A673 (cell line): Measurements from ENCODE around the gene PDCD7. TPM values are rescaled to one million over a fixed set of nuclear protein-coding genes. Genes with fewer than 3 reads are reported as not detected.

Experiments
- BruUV-seq: library from RNA; stranded (reverse); fragments of 400-500 nt; replicated peaks from 2 replicates; lab custom pipeline; 2021; lab: Mats Ljungman, UMichigan
- CTCF ChIA-PET: fragments of 300-600 bp; sonication (Branson Sonifier 250); formaldehyde crosslinking; loops from one replicate; lab custom pipeline; 2022; ENCODE audit warnings: antibody characterized with exemption; lab: Charles Lee
- POLR2A ChIA-PET: fragments of 300-600 bp; sonication (Branson Sonifier 250); formaldehyde crosslinking; loops from one replicate; lab custom pipeline; 2022; ENCODE audit warnings: antibody characterized with exemption; ENCODE audit not compliant: low non-redundant PET; lab: Charles Lee
- DNase-seq: peaks from one replicate; pipeline ENCODE4 v3.0.0-alpha.2; 2015; ENCODE audit warnings: low spot score
- H3K27ac ChIP-seq: fragments of 200-600 bp; sonication (generic); 2 replicates; pipeline ENCODE4 v1.5.1; 2016; ENCODE audit warnings: mixed run types, low read depth, mild to moderate bottlenecking, mixed read lengths, antibody characterized with exemption, low read length; ENCODE audit not compliant: poor library complexity, severe bottlenecking
- H3K27me3 ChIP-seq: fragments of 200-600 bp; sonication (generic); replicated peaks from 2 replicates; pipeline ENCODE4 v1.6.1; 2017; ENCODE audit warnings: mixed run types, low read depth, mild to moderate bottlenecking, mixed read lengths, antibody characterized with exemption, low read length; ENCODE audit not compliant: insufficient read depth, poor library complexity
- H3K36me3 ChIP-seq: fragments of 200-600 bp; sonication (generic); 2 replicates; pipeline ENCODE4 v1.6.1; 2016; ENCODE audit warnings: mixed run types, mild to moderate bottlenecking, mixed read lengths, antibody characterized with exemption, low read length; ENCODE audit not compliant: insufficient read depth, poor library complexity, severe bottlenecking
- H3K4me1 ChIP-seq: fragments of 200-600 bp; sonication (generic); 2 replicates; pipeline ENCODE4 v1.6.1; 2017; ENCODE audit warnings: mixed run types, mild to moderate bottlenecking, mixed read lengths, antibody characterized with exemption, low read length; ENCODE audit not compliant: insufficient read depth, poor library complexity, severe bottlenecking
- H3K4me3 ChIP-seq: fragments of 200-600 bp; sonication (generic); 2 replicates; pipeline ENCODE4 v1.5.1; 2016; ENCODE audit warnings: low read depth, mixed run types, mild to moderate bottlenecking, mixed read lengths, low read length; ENCODE audit not compliant: poor library complexity, severe bottlenecking
- H3K9me3 ChIP-seq: fragments of 200-600 bp; sonication (generic); 2 replicates; pipeline ENCODE4 v1.6.1; 2016; ENCODE audit warnings: mixed run types, low read depth, mild to moderate bottlenecking, mixed read lengths, antibody characterized with exemption, low read length; ENCODE audit not compliant: poor library complexity, severe bottlenecking
- CTCF ChIP-seq: fragments of 300-800, 200-600 bp; sonication (generic); conservative IDR thresholded peaks from 2 replicates; pipeline ENCODE4 v1.5.1; 2017; ENCODE audit warnings: low read depth, mild to moderate bottlenecking, antibody characterized with exemption, low read length, moderate library complexity, mixed read lengths
- EZH2 ChIP-seq: fragments of 200-600 bp; sonication (generic); IDR thresholded peaks from 2 replicates; pipeline ENCODE4 v1.6.1; 2017; ENCODE audit warnings: borderline replicate concordance, low read depth, mild to moderate bottlenecking, mixed read lengths, antibody characterized with exemption, low read length; ENCODE audit not compliant: poor library complexity, severe bottlenecking
- intact Hi-C: fragments of 100-400 bp; cut with micrococcal nuclease; formaldehyde crosslinking; loops from one replicate; pipeline ENCODE4 v1.10.0; 2022; ENCODE audit not compliant: unreplicated experiment
- total RNA-seq: library from RNA; stranded (reverse); gene quantifications from 2 replicates; pipeline ENCODE4 v1.2.3, GENCODE V29; 2021

PDCD7 gene
- total RNA-seq, 1 experiment from 2014 or later: 39.1 TPM

DNA sequence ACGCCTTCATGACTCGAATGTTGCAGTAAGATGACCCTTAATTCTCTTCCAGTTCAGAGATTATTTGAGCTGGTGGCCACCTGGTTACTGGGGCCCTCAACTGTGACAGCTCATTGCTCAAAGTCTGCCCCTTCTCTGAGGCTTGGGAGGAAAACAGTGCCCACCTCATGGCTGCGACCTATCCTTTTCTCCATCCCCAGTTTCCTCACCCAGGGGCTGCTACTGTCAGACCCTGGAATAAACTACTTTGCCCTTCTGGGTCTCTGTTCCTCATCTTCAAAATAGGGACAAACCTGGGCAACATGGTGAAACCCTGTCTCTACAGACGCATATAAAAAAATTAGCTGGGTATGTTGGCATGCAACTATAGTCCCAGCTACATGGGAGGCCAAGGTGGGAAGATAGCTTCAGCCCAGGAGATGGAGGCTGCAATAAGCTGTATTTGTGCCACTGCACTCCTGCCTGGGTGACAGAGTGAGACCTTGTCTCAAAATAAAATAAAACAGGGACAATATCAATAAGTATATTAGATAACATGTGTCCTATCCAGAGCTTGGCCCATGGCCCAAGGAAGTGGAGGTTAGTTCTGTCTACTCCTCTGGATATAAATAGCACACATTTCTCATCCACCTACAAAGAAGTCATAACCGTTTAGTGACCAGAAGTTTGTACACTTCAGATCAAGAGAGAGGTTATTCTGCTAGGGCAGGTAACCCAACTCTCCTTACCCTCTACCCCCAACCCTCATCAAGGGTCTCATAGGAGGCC lies 63.6 kb downstream of the PDCD7 start:
- ChIA-PET CTCF (interaction anchor here (1.0 kb wide), 1 partner anchor 32 kb away, joined by 3 read pairs; no protein-coding TSS in a partner anchor), POLR2A (interaction anchor here (0.5 kb wide), 1 partner anchor 426 kb away, joined by 4 read pairs; no protein-coding TSS in a partner anchor)
- intact Hi-C loops: no loop called here
- Histone ChIP-seq H3K4me3 (no peak overlapping the region), H3K27me3 (no peaks in the 10 kb centered on the region), H3K36me3 (no peaks in the 10 kb centered on the region), H3K27ac (no peak overlapping the region), H3K4me1 (peaks cover 14% of the 10 kb centered on the region), H3K9me3 (no peaks in the 10 kb centered on the region)
- DNase-seq: no peak
- no TSS peak for BruUV-seq
- TF ChIP-seq EZH2 (no peak), CTCF (no peak)

GRCh38 chr15:65069179-65069578 lies 64.4 kb downstream of the PDCD7 start:
- peaks cover 14% of the 10 kb centered on the region for H3K4me1 ChIP-seq
- H3K9me3 ChIP-seq: no peaks in the 10 kb centered on the region
- TF ChIP-seq EZH2 (no peak), CTCF (no peak)
- DNase-seq: no peak
- POLR2A ChIA-PET: interaction anchor here (0.5 kb wide), 1 partner anchor 427 kb away, joined by 4 read pairs; no protein-coding TSS in a partner anchor
- intact Hi-C loops: no loop called here
- CTCF ChIA-PET: interaction anchor here (1.0 kb wide), 1 partner anchor 32 kb away, joined by 3 read pairs; no protein-coding TSS in a partner anchor
- no peaks in the 10 kb centered on the region for H3K36me3 ChIP-seq
- H3K4me3 ChIP-seq: no peak overlapping the region
- no peak overlapping the region for H3K27ac ChIP-seq
- BruUV-seq: no TSS peak
- no peaks in the 10 kb centered on the region for H3K27me3 ChIP-seq

GRCh38 chr15:65068403-65068788 lies 65.2 kb downstream of the PDCD7 start:
- Histone ChIP-seq H3K36me3 (no peaks in the 10 kb centered on the region), H3K27ac (no peak overlapping the region), H3K27me3 (no peaks in the 10 kb centered on the region), H3K4me3 (peak overlapping the region; percentile 44), H3K4me1 (peaks cover 14% of the 10 kb centered on the region), H3K9me3 (no peaks in the 10 kb centered on the region)
- DNase-seq: no peak
- intact Hi-C loops: no loop called here
- POLR2A ChIA-PET: interaction anchor here (0.7 kb wide), 1 partner anchor 281 kb away, joined by 3 read pairs; no protein-coding TSS in a partner anchor
- no peak for TF ChIP-seq CTCF
- TF ChIP-seq EZH2: no peak
- CTCF ChIA-PET: no interaction called here
- no TSS peak for BruUV-seq
